Ascending aorta (tissue), 2 donors: ENCODE data around the gene FAAP100. TPM values are rescaled to one million over a fixed set of nuclear protein-coding genes. Genes with fewer than 3 reads are reported as not detected.

Experiments
- DNase-seq, 2 donors: peaks; one replicate each; pipeline ENCODE4 v3.0.0-alpha.2; 2019; ENCODE audit warnings: low spot score in 2 of 2
- H3K27ac ChIP-seq, 2 donors: fragments of 200-600 bp; sonication (generic); one replicate each; pipeline ENCODE4 v1.5.1; 2016 to 2017; ENCODE audit warnings: mild to moderate bottlenecking in 1 of 2
- H3K27me3 ChIP-seq: fragments of 200-600 bp; sonication (generic); one replicate; pipeline ENCODE4 v1.5.1; 2017
- H3K36me3 ChIP-seq, 2 donors: fragments of 200-600 bp; sonication (generic); one replicate each; pipeline ENCODE4 v1.5.1; 2016
- H3K4me1 ChIP-seq, 2 donors: fragments of 200-600 bp; sonication (generic); one replicate each; pipeline ENCODE4 v1.5.1; 2016 to 2017; ENCODE audit warnings: mild to moderate bottlenecking in 1 of 2
- H3K4me3 ChIP-seq, 2 donors: fragments of 200-600 bp; sonication (generic); one replicate each; pipeline ENCODE4 v1.5.1; 2016 to 2017; ENCODE audit warnings: mild to moderate bottlenecking in 1 of 2
- H3K9me3 ChIP-seq, 2 donors: fragments of 200-600 bp; sonication (generic); one replicate each; pipeline ENCODE4 v1.5.1; 2016
- intact Hi-C: fragments of 100-400 bp; cut with DNase I; formaldehyde crosslinking; loops from one replicate; pipeline ENCODE4 v1.15.1; 2023
- total RNA-seq: library from RNA; depleted of rRNA; stranded (reverse); fragments of >200 nt; gene quantifications from one replicate; pipeline ENCODE4 v1.1.0, GENCODE V29; 2016
- TF ChIP-seq, protein P1 (sequence below), 3 experiments: fragments of 200-600 bp in 2 of 3; fragments of 450-650 bp in 1 of 3; sonication (generic) in 2 of 3; IDR thresholded peaks; one replicate each; pipeline ENCODE4 v1.5.1; 2016 to 2019; ENCODE audit warnings: antibody characterized with exemption in 3 of 3, mild to moderate bottlenecking in 1 of 3, moderate library complexity in 1 of 3

FAAP100 gene
- total RNA-seq, 1 donor from 2014 or later: 75.6 TPM

DNA sequence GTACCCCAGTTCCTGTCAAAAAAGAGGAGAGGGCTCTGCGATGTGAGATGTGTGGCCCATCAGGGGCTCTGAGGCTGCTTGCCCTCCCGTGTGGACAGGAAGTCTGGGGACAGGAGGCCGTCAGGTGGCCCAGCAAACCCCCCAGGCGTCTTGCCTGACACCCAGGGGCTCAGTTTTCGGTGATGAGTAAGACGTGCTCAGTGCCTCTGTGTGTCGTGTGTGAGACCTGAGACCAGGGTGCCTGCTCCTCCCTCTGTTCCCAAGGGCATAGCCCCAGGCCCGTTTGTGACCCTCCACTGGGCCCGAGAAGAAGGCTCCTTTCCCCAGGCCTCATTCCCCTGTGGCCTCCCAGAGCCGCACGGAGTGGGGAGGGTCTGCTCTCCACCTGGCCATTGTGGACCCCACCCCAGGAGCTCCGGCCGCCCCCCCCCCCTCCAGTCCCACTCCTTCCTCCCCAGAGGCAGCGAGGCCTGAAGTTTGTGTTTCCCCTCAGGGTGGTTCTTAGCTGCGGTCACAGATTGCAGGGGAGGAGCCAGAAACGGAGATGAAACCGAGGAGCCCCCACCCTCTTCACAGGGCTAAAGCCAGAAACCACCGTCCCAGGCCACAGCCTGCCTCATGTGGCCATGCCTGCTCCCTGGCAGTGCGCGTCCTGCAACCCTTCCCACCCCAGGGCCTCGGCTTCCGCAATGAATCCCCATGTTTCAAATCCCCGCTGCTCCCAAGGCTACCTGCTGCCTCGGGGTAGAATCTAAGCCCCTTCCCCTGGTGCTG is 34.6 kb downstream of the FAAP100 start:
- DNase-seq: no peak
- intact Hi-C loops: loop anchor here (2.0 to 10.0 kb wide), 2 partner anchors 83 to 347 kb away; partner anchors contain the start of gene P4HB
- Histone ChIP-seq H3K36me3 (no peaks in the 10 kb centered on the region), H3K27ac (peak overlapping the region; percentile 95 to 100), H3K27me3 (no peaks in the 10 kb centered on the region), H3K4me1 (peaks cover 14 to 35% of the 10 kb centered on the region in 2 donors), H3K9me3 (no peaks in the 10 kb centered on the region), H3K4me3 (peak overlapping the region; percentile 81 to 96)
- TF ChIP-seq, protein P1, sequence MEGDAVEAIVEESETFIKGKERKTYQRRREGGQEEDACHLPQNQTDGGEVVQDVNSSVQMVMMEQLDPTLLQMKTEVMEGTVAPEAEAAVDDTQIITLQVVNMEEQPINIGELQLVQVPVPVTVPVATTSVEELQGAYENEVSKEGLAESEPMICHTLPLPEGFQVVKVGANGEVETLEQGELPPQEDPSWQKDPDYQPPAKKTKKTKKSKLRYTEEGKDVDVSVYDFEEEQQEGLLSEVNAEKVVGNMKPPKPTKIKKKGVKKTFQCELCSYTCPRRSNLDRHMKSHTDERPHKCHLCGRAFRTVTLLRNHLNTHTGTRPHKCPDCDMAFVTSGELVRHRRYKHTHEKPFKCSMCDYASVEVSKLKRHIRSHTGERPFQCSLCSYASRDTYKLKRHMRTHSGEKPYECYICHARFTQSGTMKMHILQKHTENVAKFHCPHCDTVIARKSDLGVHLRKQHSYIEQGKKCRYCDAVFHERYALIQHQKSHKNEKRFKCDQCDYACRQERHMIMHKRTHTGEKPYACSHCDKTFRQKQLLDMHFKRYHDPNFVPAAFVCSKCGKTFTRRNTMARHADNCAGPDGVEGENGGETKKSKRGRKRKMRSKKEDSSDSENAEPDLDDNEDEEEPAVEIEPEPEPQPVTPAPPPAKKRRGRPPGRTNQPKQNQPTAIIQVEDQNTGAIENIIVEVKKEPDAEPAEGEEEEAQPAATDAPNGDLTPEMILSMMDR (IDR thresholded peaks at IDR 0.05): no peak

DNA sequence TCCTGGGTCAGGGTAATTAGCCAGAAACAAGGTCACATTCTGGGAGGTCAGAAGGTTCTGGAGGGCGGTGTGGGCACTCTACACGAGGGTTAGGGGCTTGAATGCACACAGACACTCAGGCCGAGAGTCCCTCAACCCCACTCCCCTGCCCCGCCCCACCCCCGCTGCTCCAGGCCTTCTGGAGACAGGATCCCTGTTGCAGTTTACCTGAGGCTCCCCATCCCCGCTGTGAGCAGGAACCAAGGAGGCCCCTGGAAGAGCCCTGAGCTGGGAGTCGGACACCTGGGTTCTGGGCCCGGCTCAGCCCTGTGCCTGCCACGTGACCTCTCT is 35.2 kb downstream of the FAAP100 start:
- Histone ChIP-seq H3K36me3 (peaks cover 1 to 5% of the 10 kb centered on the region in 2 donors), H3K27me3 (no peaks in the 10 kb centered on the region), H3K27ac (peak overlapping the region; percentile 95 to 100), H3K4me3 (peak overlapping the region; percentile 81 to 96), H3K9me3 (no peaks in the 10 kb centered on the region), H3K4me1 (peaks cover 14 to 35% of the 10 kb centered on the region in 2 donors)
- intact Hi-C loops: loop anchor here (10.0 kb wide), 1 partner anchor 348 kb away; the partner anchor contains the start of gene P4HB
- TF ChIP-seq, protein P1 (IDR thresholded peaks at IDR 0.05): no peak
- DNase-seq: no peak

DNA sequence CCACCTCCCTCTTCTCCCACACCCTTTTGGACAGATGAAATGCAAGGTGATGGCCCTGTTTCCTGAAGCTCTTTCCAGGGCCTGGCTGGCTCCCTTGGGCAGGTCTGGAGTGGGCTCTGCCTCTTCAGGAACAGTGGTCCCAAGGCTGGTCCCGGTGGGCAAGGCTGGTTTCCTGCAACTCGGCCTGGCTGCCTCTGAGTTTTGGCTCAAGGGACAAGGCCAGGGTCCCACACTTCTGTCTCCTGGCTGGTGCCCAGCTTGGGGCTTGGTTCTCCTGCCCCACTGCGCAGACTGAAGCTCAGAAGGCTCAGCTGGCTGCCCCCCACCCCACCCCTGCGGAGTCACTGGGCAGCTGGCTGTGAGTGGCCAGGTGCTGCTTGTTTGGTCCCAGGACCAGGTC is 35.7 kb downstream of the FAAP100 start:
- intact Hi-C loops: loop anchor here (10.0 kb wide), 1 partner anchor 348 kb away; the partner anchor contains the start of gene P4HB
- peaks cover 14 to 35% of the 10 kb centered on the region in 2 donors for H3K4me1 ChIP-seq
- no peak for DNase-seq

DNA sequence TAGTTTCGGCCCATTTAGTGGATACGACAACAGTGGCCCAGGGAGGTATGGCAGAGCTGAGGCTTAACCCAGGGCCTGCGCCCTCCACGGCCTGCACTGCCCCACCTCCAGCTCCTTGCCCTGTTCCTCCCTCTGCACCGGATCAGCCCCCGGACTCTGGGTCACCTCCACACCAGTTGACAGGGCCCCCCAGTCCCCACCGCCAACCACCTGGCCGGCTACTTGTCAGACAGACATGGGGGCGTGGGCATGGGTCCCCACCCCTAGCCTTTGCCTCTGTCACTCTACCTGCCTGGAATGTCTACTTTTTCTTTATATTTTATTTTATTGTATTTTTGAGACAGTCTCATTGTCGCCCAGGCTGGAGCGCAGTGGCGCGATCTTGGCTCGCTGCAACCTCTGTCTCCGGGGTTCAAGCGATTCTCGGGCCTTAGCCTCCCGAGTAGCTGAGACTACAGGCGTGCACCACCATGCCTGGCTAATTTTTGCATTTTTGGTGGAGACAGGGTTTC is 36.6 kb downstream of the FAAP100 start:
- H3K27ac ChIP-seq: peak overlapping the region; percentile 95 to 100
- H3K4me3 ChIP-seq: peak overlapping the region; percentile 81 to 96
- DNase-seq: no peak
- H3K27me3 ChIP-seq: no peaks in the 10 kb centered on the region
- intact Hi-C loops: loop anchor here (2.0 to 10.0 kb wide), 3 partner anchors 37 to 349 kb away; partner anchors contain the start of genes FAAP100 and P4HB
- peaks cover 14 to 35% of the 10 kb centered on the region in 2 donors for H3K4me1 ChIP-seq
- TF ChIP-seq, protein P1 (IDR thresholded peaks at IDR 0.05): no peak
- no peaks in the 10 kb centered on the region for H3K9me3 ChIP-seq
- H3K36me3 ChIP-seq: peaks cover 14 to 19% of the 10 kb centered on the region in 2 donors

More for the DNA sequence above, 35.7 kb downstream of the FAAP100 start:
- Histone ChIP-seq H3K27me3 (no peaks in the 10 kb centered on the region), H3K36me3 (peaks cover 5 to 11% of the 10 kb centered on the region in 2 donors), H3K9me3 (no peaks in the 10 kb centered on the region), H3K4me3 (peak overlapping the region; percentile 81 to 96), H3K27ac (peak overlapping the region; percentile 95 to 100)
- TF ChIP-seq, protein P1 (IDR thresholded peaks at IDR 0.05): no peak

DNA sequence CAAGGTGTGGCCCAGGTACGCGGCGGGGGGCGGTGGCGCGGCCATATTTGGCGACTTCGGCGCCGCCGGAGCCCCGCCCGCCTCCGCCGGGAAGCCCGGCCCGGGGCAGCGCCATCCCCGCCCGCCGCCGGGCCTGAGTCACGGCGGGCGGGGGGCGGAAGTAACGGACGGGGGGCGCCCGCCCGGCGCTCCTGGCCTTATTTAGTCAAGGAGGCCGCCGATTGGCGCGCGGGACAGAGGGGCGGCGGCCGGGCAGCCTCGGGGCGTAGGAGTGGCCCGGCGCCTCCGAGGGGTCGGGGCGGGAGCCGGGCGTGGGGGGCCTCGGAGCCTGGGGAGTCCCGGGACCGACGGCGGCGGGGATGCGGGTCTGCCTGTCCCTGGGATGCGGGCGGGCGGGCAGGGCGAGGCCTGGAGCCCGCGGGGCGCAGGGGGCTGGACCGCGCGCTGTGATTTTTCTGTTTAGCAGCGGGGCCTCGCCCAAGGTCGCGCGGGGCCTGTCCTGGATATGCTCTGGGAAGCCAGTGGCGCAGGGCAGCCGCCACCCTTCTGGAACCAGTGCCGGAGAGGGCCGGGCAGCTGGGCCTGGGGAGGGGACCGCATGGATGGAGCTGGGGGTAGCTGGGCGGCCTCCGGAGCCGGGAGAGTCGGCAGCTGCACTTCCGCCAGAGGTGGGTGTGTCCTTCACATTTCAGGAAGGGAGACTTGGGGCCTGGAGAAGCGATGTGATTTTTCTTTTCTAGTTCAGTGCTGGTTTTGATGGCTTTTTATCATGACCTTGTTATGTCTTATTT is 37.2 kb downstream of the FAAP100 start:
- Histone ChIP-seq H3K9me3 (no peaks in the 10 kb centered on the region), H3K4me3 (peak overlapping the region; percentile 81 to 96), H3K27me3 (no peaks in the 10 kb centered on the region), H3K36me3 (peaks cover 20 to 26% of the 10 kb centered on the region in 2 donors), H3K27ac (peak overlapping the region; percentile 95 to 100), H3K4me1 (peaks cover 14 to 35% of the 10 kb centered on the region in 2 donors)
- DNase-seq: peak; percentile 53 to 93
- intact Hi-C loops: loop anchor here (2.0 to 10.0 kb wide), 3 partner anchors 38 to 350 kb away; partner anchors contain the start of genes FAAP100 and P4HB
- TF ChIP-seq, protein P1 (IDR thresholded peaks at IDR 0.05): no peak
